Measurements from ENCODE around the gene ARHGEF28. TPM values are rescaled to one million over a fixed set of nuclear protein-coding genes. Genes with fewer than 3 reads are reported as not detected.

Gene ARHGEF28
- total RNA-seq, 4 donors from 2014 or later = 0.52 to 1.2 (median 0.98) TPM

DNA sequence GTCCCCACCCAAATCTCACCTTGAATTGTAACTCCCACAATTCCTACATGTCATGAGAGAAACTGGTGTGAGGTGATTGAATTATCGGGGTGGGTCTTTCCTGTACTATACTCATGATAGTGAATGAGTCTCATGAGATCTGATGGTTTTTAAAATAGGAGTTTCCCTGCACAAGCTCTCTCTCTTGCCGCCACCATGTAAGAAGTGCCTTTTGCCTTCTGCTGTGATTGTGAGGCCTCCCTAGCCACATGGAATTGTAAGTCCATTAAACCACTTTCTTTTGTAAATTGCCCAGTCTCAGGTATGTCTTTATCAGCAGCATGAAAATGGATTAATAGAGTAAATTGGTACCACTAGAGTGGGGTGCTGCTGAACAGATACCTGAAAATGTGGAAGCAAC lies 140.9 kb downstream of the ARHGEF28 start:
- no peak overlapping the region for H3K4me3 ChIP-seq
- H3K27ac ChIP-seq = no peak overlapping the region
- DNase-seq (no peak), ATAC-seq (no peak)
- no peaks in the 10 kb centered on the region for H3K36me3 ChIP-seq
- H3K9me3 ChIP-seq = no peaks in the 10 kb centered on the region
- H3K4me1 ChIP-seq = peaks cover 0 to 4% of the 10 kb centered on the region in 2 donors
- TF ChIP-seq POLR2A (IDR thresholded peaks at IDR 0.05) = no peak
- TF ChIP-seq, protein P1, sequence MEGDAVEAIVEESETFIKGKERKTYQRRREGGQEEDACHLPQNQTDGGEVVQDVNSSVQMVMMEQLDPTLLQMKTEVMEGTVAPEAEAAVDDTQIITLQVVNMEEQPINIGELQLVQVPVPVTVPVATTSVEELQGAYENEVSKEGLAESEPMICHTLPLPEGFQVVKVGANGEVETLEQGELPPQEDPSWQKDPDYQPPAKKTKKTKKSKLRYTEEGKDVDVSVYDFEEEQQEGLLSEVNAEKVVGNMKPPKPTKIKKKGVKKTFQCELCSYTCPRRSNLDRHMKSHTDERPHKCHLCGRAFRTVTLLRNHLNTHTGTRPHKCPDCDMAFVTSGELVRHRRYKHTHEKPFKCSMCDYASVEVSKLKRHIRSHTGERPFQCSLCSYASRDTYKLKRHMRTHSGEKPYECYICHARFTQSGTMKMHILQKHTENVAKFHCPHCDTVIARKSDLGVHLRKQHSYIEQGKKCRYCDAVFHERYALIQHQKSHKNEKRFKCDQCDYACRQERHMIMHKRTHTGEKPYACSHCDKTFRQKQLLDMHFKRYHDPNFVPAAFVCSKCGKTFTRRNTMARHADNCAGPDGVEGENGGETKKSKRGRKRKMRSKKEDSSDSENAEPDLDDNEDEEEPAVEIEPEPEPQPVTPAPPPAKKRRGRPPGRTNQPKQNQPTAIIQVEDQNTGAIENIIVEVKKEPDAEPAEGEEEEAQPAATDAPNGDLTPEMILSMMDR (IDR thresholded peaks at IDR 0.05 in 4 of 5, conservative IDR thresholded peaks at IDR 0.05 in 1 of 5) = no peak
- in situ Hi-C loops (cut with MboI; ENCODE audit: low sequenced_read_pairs in 4 of 4) = no loop called here
- intact Hi-C loops (cut with DNase I; ENCODE audit: low total_unique reads) = no loop called here
- H3K27me3 ChIP-seq = no peaks in the 10 kb centered on the region

- DNase-seq (no peak), ATAC-seq (no peak)
- Histone ChIP-seq H3K27ac (no peak overlapping the region), H3K4me3 (no peak overlapping the region), H3K36me3 (no peaks in the 10 kb centered on the region), H3K4me1 (peaks cover 0 to 4% of the 10 kb centered on the region in 2 donors), H3K27me3 (no peaks in the 10 kb centered on the region), H3K9me3 (no peaks in the 10 kb centered on the region)
- TF ChIP-seq POLR2A (IDR thresholded peaks at IDR 0.05) = no peak
- TF ChIP-seq, protein P1 (IDR thresholded peaks at IDR 0.05 in 4 of 5, conservative IDR thresholded peaks at IDR 0.05 in 1 of 5) = no peak
- intact Hi-C loops (cut with DNase I; ENCODE audit: low total_unique reads) (no loop called here), in situ Hi-C loops (cut with MboI; ENCODE audit: low sequenced_read_pairs in 4 of 4) (no loop called here)
These were observed 144.4 kb downstream of the ARHGEF28 start for GRCh38 chr5:73770172-73771025.

GRCh38 chr5:73774924-73775323 lies 148.9 kb downstream of the ARHGEF28 start:
- in situ Hi-C loops (cut with MboI; ENCODE audit: low sequenced_read_pairs in 4 of 4) = no loop called here
- TF ChIP-seq POLR2A (IDR thresholded peaks at IDR 0.05) = no peak
- TF ChIP-seq, protein P1 (IDR thresholded peaks at IDR 0.05 in 4 of 5, conservative IDR thresholded peaks at IDR 0.05 in 1 of 5) = no peak
- no peaks in the 10 kb centered on the region for H3K27me3 ChIP-seq
- no peaks in the 10 kb centered on the region for H3K9me3 ChIP-seq
- no peaks in the 10 kb centered on the region for H3K36me3 ChIP-seq
- no peak for ATAC-seq
- intact Hi-C loops (cut with DNase I; ENCODE audit: low total_unique reads) = no loop called here
- DNase-seq = no peak
- no peak overlapping the region for H3K4me3 ChIP-seq
- no peak overlapping the region for H3K27ac ChIP-seq
- H3K4me1 ChIP-seq = peaks cover 0 to 4% of the 10 kb centered on the region in 2 donors

DNA sequence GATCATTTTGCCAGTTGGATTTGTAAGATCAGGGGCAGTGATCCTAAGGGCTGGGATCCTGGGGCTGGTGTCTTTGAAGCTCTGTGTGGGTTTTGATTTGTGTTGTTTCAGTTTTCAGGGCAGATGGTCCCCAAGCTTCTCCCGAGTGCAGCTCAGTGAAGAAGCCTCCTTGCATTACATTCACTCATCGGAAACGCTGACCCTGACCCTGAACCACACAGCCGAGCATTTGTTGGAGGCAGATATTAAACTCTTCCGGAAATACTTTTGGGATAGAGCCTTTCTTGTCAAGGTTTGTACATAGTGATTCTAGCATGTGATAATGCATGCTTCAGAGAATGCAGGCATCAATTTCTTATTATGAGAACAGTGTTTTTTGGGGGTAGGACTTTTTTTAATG lies 150.4 kb downstream of the ARHGEF28 start:
- DNase-seq (no peak), ATAC-seq (no peak)
- Histone ChIP-seq H3K27me3 (no peaks in the 10 kb centered on the region), H3K9me3 (no peaks in the 10 kb centered on the region), H3K4me1 (no peaks in the 10 kb centered on the region), H3K4me3 (no peak overlapping the region), H3K27ac (no peak overlapping the region), H3K36me3 (no peaks in the 10 kb centered on the region)
- intact Hi-C loops (cut with DNase I; ENCODE audit: low total_unique reads) = no loop called here
- TF ChIP-seq, protein P1 (IDR thresholded peaks at IDR 0.05 in 4 of 5, conservative IDR thresholded peaks at IDR 0.05 in 1 of 5) = no peak
- no peak for TF ChIP-seq POLR2A (IDR thresholded peaks at IDR 0.05)
- in situ Hi-C loops (cut with MboI; ENCODE audit: low sequenced_read_pairs in 4 of 4) = no loop called here
